Stomach smooth muscle (tissue), 2 donors: Measurements from ENCODE around the gene GPA33.

Source experiments
- H3K27ac ChIP-seq: one replicate; pipeline ENCODE4 v1.7.0; 2013; ENCODE audit warnings: mild to moderate bottlenecking, low read length, inconsistent platforms
- H3K27me3 ChIP-seq, 2 donors: one replicate each; pipeline ENCODE4 v1.7.0; 2013; ENCODE audit warnings: low read length in 2 of 2; ENCODE audit not compliant: insufficient read depth in 2 of 2, control insufficient read depth in 1 of 2
- H3K36me3 ChIP-seq, 2 donors: one replicate each; pipeline ENCODE4 v1.7.0; 2013; ENCODE audit warnings: low read length in 2 of 2; ENCODE audit not compliant: control insufficient read depth in 2 of 2, insufficient read depth in 2 of 2
- H3K4me1 ChIP-seq: one replicate; pipeline ENCODE4 v1.7.0; 2013; ENCODE audit warnings: low read length; ENCODE audit not compliant: control insufficient read depth, insufficient read depth
- H3K4me3 ChIP-seq, 2 donors: one replicate each; pipeline ENCODE4 v1.7.0; 2013; ENCODE audit warnings: low read length in 2 of 2
- H3K9ac ChIP-seq, 2 donors: one replicate each; pipeline ENCODE4 v1.7.0; 2013; ENCODE audit warnings: low read length in 2 of 2, mild to moderate bottlenecking in 1 of 2
- H3K9me3 ChIP-seq, 2 donors: one replicate each; pipeline ENCODE4 v1.7.0; 2013; ENCODE audit warnings: low read length in 2 of 2; ENCODE audit not compliant: control insufficient read depth in 2 of 2
- donor health status: healthy.
- donor health status: Pancreatic carcinoma.

GPA33 gene

DNA sequence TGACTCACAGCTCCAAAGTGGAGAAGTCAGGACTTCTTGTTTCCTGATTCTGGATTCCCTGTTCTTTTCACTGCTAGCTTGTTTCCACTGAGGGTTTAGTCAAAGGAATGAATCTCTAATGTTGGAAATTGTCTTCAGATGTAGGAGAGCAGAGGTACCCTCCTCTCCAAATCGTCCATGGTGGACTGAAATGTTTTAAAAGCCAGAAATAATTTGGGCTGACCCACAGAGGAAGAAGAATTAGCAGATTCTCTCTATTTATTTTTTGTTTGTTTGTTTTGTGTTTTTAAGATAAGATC, 30.4 kb downstream of the GPA33 start:
- Histone ChIP-seq H3K36me3 (no peaks in the 10 kb centered on the region), H3K4me1 (peaks cover 5% of the 10 kb centered on the region), H3K9me3 (no peaks in the 10 kb centered on the region), H3K4me3 (no peak overlapping the region), H3K27ac (no peak overlapping the region), H3K9ac (no peak overlapping the region), H3K27me3 (peaks cover 5 to 9% of the 10 kb centered on the region in 2 donors)

DNA sequence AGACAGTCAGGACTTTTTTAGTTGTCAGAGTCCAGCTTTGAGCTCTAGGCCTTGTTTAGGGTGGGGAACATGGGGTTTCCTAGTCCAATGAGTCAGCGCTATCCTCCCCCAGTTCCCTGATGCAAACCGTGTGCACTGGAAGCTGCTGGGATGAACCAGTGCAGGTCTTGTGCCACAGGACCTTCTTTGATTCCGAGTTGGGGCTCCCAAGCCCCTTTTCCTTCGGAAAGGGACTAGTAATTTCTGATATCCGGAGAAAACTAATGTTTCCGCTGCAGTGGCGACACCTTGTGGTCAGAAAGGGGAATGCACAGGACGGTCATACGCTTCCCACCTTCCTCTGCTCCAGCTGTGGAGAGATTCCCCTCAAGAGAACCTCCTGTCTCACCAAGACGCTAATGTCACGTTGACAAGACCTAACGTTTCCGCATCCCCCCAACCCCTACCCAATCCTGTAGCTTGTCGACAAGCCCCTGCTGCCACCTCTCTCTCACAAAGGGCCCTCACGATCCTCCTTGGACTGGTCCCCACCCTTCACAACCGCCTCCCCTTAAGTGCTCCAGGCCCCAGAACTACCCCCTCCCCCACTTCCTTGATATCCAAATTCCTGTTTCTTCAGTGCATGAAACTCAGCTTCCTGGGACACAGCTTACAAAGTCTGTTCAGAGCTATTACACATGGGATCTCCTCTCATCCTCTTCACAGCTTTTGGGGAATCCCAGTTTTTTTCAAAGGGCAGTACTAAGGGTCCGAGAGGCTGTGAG, 30.9 kb downstream of the GPA33 start:
- peak overlapping the region in 1 of 2 donors; percentile 47 for H3K9ac ChIP-seq
- H3K4me3 ChIP-seq: peak overlapping the region in 1 of 2 donors; percentile 54
- H3K27ac ChIP-seq: no peak overlapping the region
- no peaks in the 10 kb centered on the region for H3K9me3 ChIP-seq
- peaks cover 5 to 11% of the 10 kb centered on the region in 2 donors for H3K27me3 ChIP-seq
- no peaks in the 10 kb centered on the region for H3K36me3 ChIP-seq
- H3K4me1 ChIP-seq: peaks cover 5% of the 10 kb centered on the region

DNA sequence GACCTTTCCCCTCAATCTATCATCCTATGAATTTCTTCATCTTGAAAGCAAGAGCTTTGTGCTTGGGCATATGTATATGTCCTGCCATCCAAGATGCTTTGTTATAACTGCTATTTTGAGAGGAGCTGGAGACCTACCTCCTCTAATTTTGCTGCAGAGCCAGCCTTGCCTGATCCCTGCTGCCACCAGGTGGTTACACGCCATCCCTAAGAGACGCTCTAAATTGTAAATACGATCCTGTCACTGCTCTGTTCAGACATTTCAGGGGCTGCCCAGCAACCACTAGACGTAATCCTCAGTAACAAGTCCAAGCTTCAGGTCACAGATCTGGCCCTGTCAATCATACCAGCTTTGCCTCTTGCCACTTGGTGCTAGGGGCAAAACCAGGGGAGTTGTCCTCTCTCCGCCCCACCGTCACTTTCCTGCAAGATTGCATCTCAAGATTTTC, 32.9 kb downstream of the GPA33 start:
- no peak overlapping the region for H3K9ac ChIP-seq
- no peak overlapping the region for H3K27ac ChIP-seq
- no peaks in the 10 kb centered on the region for H3K36me3 ChIP-seq

DNA sequence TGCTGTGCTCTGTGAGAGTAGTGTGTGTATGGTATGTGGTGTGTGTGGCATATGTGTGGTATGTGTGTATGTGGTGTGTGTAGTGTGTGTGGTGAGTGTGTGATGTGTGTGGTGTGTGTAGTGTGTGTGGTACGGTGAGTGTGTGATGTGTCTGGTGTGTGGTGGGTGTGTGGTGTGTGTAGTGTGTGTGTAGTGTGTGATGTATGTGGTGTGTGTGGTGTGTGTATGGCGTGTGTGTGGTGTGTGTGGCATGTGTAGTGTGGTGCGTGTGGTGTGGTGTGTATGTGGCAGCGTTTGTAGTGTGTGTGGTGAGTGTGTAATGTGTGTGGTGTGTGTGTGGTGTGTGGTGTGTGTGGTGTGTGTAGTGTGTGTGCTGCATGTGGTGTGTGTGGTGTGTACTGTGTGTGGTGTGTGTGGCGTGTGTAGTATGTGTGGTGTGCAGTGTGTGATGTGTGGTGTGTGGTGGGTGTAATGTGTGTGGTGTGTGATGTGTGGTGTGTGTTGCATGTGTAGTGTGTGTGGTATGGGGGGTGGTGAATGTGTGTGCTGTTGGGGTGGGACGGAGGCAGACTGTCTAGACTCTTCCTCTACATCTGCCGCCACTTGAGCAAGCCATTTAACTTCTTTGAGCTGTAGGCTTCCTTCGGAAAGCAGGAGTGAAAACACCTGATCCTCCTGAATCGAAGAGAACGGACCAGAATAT, 33.5 kb downstream of the GPA33 start:
- H3K27me3 ChIP-seq: peaks cover 5 to 11% of the 10 kb centered on the region in 2 donors
- no peak overlapping the region for H3K9ac ChIP-seq
- H3K9me3 ChIP-seq: no peaks in the 10 kb centered on the region
- no peak overlapping the region for H3K4me3 ChIP-seq
- H3K4me1 ChIP-seq: peaks cover 5% of the 10 kb centered on the region
- no peaks in the 10 kb centered on the region for H3K36me3 ChIP-seq
- no peak overlapping the region for H3K27ac ChIP-seq

More for the DNA sequence above, 32.9 kb downstream of the GPA33 start:
- Histone ChIP-seq H3K27me3 (peaks cover 5 to 11% of the 10 kb centered on the region in 2 donors), H3K4me1 (peaks cover 5% of the 10 kb centered on the region), H3K4me3 (no peak overlapping the region), H3K9me3 (no peaks in the 10 kb centered on the region)

DNA sequence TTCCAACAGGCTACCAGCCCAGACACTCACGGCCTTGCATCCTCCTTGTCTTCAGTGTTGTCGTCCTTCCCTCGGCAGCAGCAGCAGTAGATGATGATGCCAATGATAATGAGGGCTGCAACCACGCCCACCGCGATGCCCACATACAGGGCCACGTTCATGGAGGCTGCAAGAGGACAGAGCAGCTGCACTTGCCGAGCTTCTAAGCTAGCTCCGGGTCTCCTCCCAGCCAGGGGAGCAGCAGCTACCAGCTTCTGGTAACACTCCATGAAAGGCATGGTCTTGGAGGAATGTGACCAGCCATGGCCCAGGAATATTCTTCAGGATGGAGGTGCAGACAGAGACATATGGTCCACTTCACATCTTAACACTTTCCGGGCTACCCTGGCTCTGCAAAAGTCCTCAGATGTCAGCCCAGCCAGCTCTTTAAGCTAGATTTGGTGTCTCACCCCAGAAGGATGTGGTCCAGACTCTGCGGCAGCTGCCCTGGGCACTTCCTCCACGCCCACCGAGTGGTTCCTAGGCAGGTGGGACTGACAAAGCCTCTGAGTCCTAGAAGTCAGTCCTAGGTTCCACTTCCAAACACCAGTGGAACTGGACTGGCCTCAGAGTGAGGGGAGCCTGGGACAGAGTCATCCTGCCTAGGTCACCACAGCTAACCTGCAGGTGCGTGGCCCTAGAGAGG, 35.1 kb downstream of the GPA33 start:
- Histone ChIP-seq H3K36me3 (no peaks in the 10 kb centered on the region), H3K9ac (no peak overlapping the region), H3K4me3 (no peak overlapping the region), H3K27ac (no peak overlapping the region), H3K9me3 (no peaks in the 10 kb centered on the region), H3K27me3 (peaks cover 5 to 6% of the 10 kb centered on the region in 2 donors), H3K4me1 (peaks cover 5% of the 10 kb centered on the region)

DNA sequence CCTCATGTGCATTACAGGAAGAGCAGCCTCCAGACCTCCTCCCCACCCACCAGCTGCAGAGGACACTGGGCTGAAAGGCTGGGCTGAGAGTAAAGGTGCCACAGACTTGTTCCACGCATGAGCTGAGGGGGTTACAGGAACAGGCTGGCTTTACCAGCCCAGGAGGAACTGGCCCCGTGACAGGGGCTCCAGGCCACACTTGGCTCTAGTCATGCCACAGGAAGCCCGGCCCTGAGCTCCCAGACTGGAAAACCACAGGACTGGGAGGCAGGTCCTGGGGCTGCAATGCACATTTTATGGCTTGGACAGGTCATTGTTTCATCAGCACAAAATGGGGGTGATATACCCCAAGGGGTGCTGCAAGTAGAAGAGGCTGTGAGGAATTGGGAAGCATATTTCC, 35.6 kb downstream of the GPA33 start:
- H3K4me1 ChIP-seq: peaks cover 5% of the 10 kb centered on the region
- H3K36me3 ChIP-seq: no peaks in the 10 kb centered on the region
- peaks cover 2 to 4% of the 10 kb centered on the region in 2 donors for H3K27me3 ChIP-seq
- H3K27ac ChIP-seq: no peak overlapping the region
- no peak overlapping the region for H3K4me3 ChIP-seq
- no peak overlapping the region for H3K9ac ChIP-seq
- H3K9me3 ChIP-seq: no peaks in the 10 kb centered on the region

DNA sequence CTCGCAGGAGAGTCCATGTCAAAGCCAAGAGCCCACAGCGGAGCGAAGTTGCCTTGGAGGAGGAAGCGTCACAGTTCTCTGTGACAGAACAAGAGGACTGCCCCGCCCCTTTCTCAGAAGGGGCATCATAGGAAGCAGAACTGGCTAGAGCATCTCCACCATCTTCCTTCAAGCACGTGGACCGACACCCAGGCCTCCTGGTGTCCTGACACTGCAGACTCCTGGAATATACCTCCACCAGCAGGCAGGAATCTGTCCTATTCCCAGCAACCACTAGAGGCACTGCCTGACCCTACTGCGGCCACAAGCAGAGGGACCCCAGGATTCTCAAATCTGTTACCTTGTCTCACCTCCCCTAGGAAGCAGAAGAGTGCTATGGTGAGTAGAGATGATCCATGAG, 37.8 kb downstream of the GPA33 start:
- Histone ChIP-seq H3K9me3 (no peaks in the 10 kb centered on the region), H3K27me3 (peaks cover 0 to 4% of the 10 kb centered on the region in 2 donors), H3K4me1 (no peaks in the 10 kb centered on the region), H3K36me3 (no peaks in the 10 kb centered on the region), H3K27ac (no peak overlapping the region), H3K9ac (no peak overlapping the region), H3K4me3 (no peak overlapping the region)

DNA sequence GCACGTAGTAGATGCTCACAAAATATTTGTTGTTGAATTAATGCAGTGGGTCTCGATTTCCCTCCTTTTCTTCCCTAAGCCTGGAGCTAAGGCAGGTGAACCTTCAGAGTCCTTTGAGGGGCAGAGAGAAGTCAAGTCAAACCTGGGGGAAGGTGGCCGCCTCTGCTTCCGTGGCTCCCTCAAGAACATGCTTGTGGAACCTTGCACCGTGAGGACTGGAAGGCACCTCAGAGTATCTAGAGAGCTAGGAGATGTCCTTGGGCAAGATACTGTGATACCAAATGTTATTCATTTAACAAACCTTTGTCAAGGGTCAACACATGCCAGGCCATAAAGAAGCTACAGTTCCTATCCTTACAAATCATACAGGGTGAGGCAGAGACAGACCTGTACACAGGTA, 38.3 kb downstream of the GPA33 start:
- H3K9ac ChIP-seq: no peak overlapping the region
- H3K4me3 ChIP-seq: no peak overlapping the region
- H3K36me3 ChIP-seq: no peaks in the 10 kb centered on the region
- no peak overlapping the region for H3K27ac ChIP-seq
- H3K27me3 ChIP-seq: peaks cover 0 to 4% of the 10 kb centered on the region in 2 donors
- H3K9me3 ChIP-seq: no peaks in the 10 kb centered on the region
- no peaks in the 10 kb centered on the region for H3K4me1 ChIP-seq

DNA sequence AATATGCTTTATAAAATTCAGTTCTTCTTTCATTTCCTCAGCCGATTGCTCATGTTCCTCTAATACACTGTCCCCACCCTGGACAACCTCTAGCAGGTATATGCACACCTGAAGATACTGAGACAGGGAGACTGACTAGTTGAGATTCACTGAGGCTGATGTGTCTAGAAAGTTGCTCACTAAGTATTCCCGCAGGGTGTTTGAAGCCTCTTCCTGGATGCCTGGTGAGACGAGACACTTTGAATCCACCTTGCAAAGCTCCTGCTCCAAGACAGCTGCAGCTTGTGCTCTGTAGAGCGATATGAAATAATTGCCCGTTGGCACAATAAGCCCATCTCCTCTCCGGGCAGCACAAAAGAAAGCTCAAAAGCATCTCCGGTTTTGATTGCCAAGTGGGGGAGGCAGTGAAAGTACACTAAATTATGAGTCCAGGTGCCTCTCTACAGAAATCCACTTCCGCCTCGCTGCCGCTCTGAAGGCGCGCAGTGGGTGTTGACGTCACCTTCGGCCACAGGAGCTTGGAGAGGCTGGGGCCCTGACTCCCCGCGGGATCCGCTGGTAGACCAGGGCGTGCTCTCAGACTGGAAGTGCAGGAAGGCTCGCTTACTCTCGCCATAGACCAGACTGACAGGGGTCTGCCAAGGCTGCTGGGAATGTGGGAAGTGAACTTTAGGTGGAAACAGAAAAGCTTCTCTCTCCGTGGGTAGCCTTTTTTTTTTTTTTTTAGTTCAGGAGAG, 46.3 kb downstream of the GPA33 start:
- Histone ChIP-seq H3K36me3 (no peaks in the 10 kb centered on the region), H3K9me3 (no peaks in the 10 kb centered on the region), H3K4me3 (peak overlapping the region; percentile 58 to 69), H3K4me1 (no peaks in the 10 kb centered on the region), H3K27me3 (no peaks in the 10 kb centered on the region), H3K9ac (peak overlapping the region; percentile 2 to 55), H3K27ac (no peak overlapping the region)

DNA sequence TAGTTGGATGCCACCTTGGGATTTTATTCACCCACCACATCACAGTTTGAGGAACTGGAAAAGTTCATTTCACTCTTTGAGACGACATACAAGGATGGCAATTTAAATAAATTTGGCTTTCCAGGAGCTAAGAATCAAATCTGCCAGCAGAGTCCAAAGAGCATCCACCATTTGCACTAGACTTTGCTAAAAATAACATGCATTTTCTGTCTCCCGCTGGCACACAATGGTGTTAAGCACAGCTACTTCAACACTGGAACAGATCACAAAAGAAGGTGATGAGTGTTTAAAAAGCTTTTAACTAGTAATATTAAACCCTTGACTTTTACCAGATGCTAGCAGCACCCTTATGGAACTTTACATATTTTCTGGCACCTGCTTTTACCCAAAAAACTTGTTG, 56.5 kb downstream of the GPA33 start:
- Histone ChIP-seq H3K27me3 (no peaks in the 10 kb centered on the region), H3K9ac (no peak overlapping the region), H3K27ac (no peak overlapping the region), H3K4me3 (no peak overlapping the region), H3K9me3 (no peaks in the 10 kb centered on the region), H3K36me3 (no peaks in the 10 kb centered on the region), H3K4me1 (no peaks in the 10 kb centered on the region)
